Gastrocnemius medialis (tissue), 4 donors: ENCODE results near the gene HTR4.
"Not testable (repeated sequence)": the region's sequence is repeated elsewhere in the genome, so short reads cannot be mapped to it uniquely, and the experiment has no call there.

Experiments
- POLR2A ChIP-seq, 2 donors: fragments of 450-650 bp; IDR thresholded peaks; one replicate each; pipeline ENCODE4 v1.6.1; 2017; ENCODE audit warnings: antibody characterized with exemption in 2 of 2, mild to moderate bottlenecking in 2 of 2, moderate library complexity in 2 of 2
- TF ChIP-seq, protein P1 (sequence below), 5 experiments: fragments of 450-650 bp in 3 of 5; fragments of 200-600 bp in 2 of 5; sonication (generic) in 2 of 5; IDR thresholded peaks in 4 of 5; conservative IDR thresholded peaks in 1 of 5; 1 replicate in 4 of 5; 2 replicates in 1 of 5; pipeline ENCODE4 v1.5.1; 2016 to 2019; ENCODE audit warnings: antibody characterized with exemption in 5 of 5, mild to moderate bottlenecking in 3 of 5, moderate library complexity in 3 of 5

DNA sequence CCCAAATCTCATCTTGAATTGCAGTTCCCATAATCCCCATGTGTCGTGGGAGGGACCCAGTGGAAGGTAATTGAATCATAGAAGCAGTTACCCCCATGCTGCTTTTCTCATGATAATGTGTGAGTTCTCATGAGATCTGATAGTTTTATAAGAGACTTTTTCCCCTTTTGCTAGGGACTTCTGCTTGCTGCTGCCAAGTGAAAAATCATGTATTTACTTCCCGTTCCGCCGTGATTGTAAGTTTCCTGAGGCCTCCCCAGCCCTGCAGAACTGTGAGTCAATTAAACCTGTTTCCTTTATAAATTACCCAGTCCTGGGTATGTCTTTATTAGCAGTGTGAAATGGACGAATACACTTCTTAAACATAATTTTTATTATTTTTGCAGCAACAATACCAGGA is 185.6 kb downstream of the HTR4 start:
- TF ChIP-seq, protein P1, sequence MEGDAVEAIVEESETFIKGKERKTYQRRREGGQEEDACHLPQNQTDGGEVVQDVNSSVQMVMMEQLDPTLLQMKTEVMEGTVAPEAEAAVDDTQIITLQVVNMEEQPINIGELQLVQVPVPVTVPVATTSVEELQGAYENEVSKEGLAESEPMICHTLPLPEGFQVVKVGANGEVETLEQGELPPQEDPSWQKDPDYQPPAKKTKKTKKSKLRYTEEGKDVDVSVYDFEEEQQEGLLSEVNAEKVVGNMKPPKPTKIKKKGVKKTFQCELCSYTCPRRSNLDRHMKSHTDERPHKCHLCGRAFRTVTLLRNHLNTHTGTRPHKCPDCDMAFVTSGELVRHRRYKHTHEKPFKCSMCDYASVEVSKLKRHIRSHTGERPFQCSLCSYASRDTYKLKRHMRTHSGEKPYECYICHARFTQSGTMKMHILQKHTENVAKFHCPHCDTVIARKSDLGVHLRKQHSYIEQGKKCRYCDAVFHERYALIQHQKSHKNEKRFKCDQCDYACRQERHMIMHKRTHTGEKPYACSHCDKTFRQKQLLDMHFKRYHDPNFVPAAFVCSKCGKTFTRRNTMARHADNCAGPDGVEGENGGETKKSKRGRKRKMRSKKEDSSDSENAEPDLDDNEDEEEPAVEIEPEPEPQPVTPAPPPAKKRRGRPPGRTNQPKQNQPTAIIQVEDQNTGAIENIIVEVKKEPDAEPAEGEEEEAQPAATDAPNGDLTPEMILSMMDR (IDR thresholded peaks at IDR 0.05 in 4 of 5, conservative IDR thresholded peaks at IDR 0.05 in 1 of 5) = not testable (repeated sequence)
- not testable (repeated sequence) for TF ChIP-seq POLR2A (IDR thresholded peaks at IDR 0.05)
